ENCODE data around the gene MLXIPL. TPM values are rescaled to one million over a fixed set of nuclear protein-coding genes. Genes with fewer than 3 reads are reported as not detected.

Gene MLXIPL
- total and polyA plus RNA-seq, 2 donors (not counting 3 experiments of a cell fraction or from before 2014, with no cell fraction given) = not detected

DNA sequence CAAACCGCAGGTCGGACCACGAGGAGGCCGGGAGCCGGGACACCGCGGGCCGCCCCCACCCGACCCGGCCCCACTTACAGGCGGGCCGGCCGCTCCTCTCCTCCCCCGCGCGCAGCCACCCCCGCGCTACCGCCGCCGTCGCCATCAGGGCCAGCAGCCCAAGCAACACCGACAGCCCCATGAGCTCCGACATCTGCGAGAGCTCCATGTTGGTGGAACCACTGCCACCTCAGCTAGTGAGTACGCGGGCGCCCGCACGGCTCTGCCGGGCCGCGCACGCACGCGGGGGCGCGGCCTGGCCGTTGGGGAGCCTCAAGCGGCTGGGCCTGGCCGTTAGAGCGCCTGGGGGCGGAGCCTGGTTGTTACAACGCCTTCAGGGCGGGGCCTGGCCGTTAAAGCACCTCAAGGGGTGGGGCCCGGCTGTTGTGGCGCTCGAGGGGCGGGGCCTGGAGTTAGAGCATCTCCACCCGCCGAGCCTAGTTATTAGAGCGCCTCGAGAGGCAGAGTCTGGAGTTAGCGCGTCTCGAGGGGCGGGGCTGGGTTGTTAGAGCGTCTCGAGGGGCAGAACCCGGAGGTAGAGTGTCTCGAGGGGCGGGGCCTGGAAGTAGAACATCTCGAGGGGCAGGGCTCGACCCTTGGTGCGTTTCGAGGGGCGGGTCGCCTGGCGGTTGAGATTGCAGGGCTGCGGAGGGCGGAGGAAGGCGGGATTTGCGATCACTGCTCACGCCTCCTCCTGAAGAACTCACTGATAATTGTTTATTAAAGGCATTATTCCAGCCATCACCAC is 45.8 kb downstream of the MLXIPL start, which contains the start of gene TBL2:
Gene TBL2 (minus strand): TSS at position 238 of the 787 bp plus-strand sequence. CDS start 30 bp downstream, at position 208.
- H3K36me3 ChIP-seq (ENCODE audit: control insufficient read depth in 2 of 2, extremely low read depth in 1 of 2, insufficient read depth in 2 of 2, low read length in 2 of 2) = peaks cover 7 to 12% of the 10 kb centered on the region in 2 experiments
- peak within 1 kb of the TSS; percentile 90 for H2AFZ ChIP-seq (ENCODE audit: low read depth, low read length)
- H3K4me2 ChIP-seq (ENCODE audit: insufficient read depth, low read length) = peak within 1 kb of the TSS; percentile 75
- dilution Hi-C loops (cut with MboI; ENCODE audit: extremely low pct_ligation_motif_present, low sequenced_read_pairs) (no loop called here), intact Hi-C loops (cut with micrococcal nuclease) (loop anchor here (1.0 kb wide), 2 partner anchors 21 to 56 kb away; partner anchors contain the start of genes BAZ1B and BCL7B)
- no peaks in the 10 kb centered on the region for H3K9me1 ChIP-seq (replicated peaks; ENCODE audit: control insufficient read depth, extremely low read depth, insufficient read depth, low read length)
- DNase-seq (ENCODE audit: low read depth, low spot score) = peak; percentile 99
- peak within 1 kb of the TSS; percentile 72 for H3K27ac ChIP-seq (ENCODE audit: insufficient read depth, low read depth, low read length)
- ChIA-PET CTCF (interaction anchor here (1.2 to 2.1 kb wide), 3 partner anchors 9 to 28 kb away, joined by 3 to 11 read pairs (median 5); partner anchors contain the start of gene BCL7B), POLR2A (interaction anchor here (0.8 to 1.2 kb wide), 3 partner anchors 11 to 22 kb away, joined by 3 to 4 read pairs (median 4); partner anchors contain the start of gene BCL7B)
- H4K20me1 ChIP-seq (replicated peaks; ENCODE audit: control insufficient read depth, extremely low read depth, insufficient read depth, low read length) = no peaks in the 10 kb centered on the region
- H3K9me3 ChIP-seq (replicated peaks; ENCODE audit: control insufficient read depth, insufficient read depth, low read length) = no peaks in the 10 kb centered on the region
- H3K4me3 ChIP-seq (replicated peaks in 1 of 3; ENCODE audit: insufficient read depth in 1 of 3, low read depth in 1 of 3, low read length in 3 of 3) = peak within 1 kb of the TSS; percentile 74 to 95 (median 87)
- no peaks in the 10 kb centered on the region for H3K27me3 ChIP-seq (ENCODE audit: control insufficient read depth in 2 of 2, insufficient read depth in 2 of 2, low read length in 2 of 2)
- H3K4me1 ChIP-seq (ENCODE audit: control insufficient read depth, extremely low read depth, insufficient read depth, low read length) = peaks cover 20% of the 10 kb centered on the region
- peak; percentile 97 for FAIRE-seq
- peaks cover 37% of the 10 kb centered on the region for H3K79me2 ChIP-seq (ENCODE audit: control insufficient read depth, insufficient read depth, low read length)
- H3K9ac ChIP-seq (replicated peaks; ENCODE audit: extremely low read depth, insufficient read depth, low read length) = peak within 1 kb of the TSS; percentile 80
- no TSS peak for BruUV-seq (replicated peaks)
- TF ChIP-seq MYC (IDR thresholded peaks at IDR 0.05; ENCODE audit: low read depth, low read length) (no peak), POLR2A (IDR thresholded peaks at IDR 0.05; ENCODE audit: low read depth, low read length) (peak; percentile 97), JUN (IDR thresholded peaks at IDR 0.05; ENCODE audit: borderline replicate concordance, insufficient read depth, insufficient read length, low read depth) (no peak), POLR2AphosphoS5 (IDR thresholded peaks at IDR 0.05; ENCODE audit: insufficient read depth, low read depth, low read length) (peak; percentile 97), EZH2 (IDR thresholded peaks at IDR 0.05; ENCODE audit: borderline replicate concordance, low read depth, low read length, severe bottlenecking) (no peak), FOS (IDR thresholded peaks at IDR 0.05; ENCODE audit: borderline replicate concordance, insufficient read depth, low read length) (no peak), GATA2 (IDR thresholded peaks at IDR 0.05; ENCODE audit: insufficient read depth, insufficient read length, low read depth, low read length) (no peak)
- TF ChIP-seq, protein P1, sequence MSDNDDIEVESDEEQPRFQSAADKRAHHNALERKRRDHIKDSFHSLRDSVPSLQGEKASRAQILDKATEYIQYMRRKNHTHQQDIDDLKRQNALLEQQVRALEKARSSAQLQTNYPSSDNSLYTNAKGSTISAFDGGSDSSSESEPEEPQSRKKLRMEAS (IDR thresholded peaks at IDR 0.05; ENCODE audit: insufficient read depth, insufficient read length) = no peak
- TF ChIP-seq, protein P2, sequence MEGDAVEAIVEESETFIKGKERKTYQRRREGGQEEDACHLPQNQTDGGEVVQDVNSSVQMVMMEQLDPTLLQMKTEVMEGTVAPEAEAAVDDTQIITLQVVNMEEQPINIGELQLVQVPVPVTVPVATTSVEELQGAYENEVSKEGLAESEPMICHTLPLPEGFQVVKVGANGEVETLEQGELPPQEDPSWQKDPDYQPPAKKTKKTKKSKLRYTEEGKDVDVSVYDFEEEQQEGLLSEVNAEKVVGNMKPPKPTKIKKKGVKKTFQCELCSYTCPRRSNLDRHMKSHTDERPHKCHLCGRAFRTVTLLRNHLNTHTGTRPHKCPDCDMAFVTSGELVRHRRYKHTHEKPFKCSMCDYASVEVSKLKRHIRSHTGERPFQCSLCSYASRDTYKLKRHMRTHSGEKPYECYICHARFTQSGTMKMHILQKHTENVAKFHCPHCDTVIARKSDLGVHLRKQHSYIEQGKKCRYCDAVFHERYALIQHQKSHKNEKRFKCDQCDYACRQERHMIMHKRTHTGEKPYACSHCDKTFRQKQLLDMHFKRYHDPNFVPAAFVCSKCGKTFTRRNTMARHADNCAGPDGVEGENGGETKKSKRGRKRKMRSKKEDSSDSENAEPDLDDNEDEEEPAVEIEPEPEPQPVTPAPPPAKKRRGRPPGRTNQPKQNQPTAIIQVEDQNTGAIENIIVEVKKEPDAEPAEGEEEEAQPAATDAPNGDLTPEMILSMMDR (IDR thresholded peaks at IDR 0.05; ENCODE audit: extremely low read depth in 1 of 2, insufficient read depth in 1 of 2, low read depth in 1 of 2, low read length in 2 of 2) = peak in 1 of 2 donors; percentile 25

Measured in endothelial cell of umbilical vein (primary cell).